Raji (cell line): ENCODE measurements around the gene LGALS3.

Source experiments
- POLR2A ChIP-seq: IDR thresholded peaks from 2 replicates; pipeline ENCODE4 v1.6.1; 2011; ENCODE audit warnings: low read depth, low read length, control low read depth; ENCODE audit not compliant: insufficient read depth

The LGALS3 gene

GRCh38 chr14:55123101-55123500 lies 6.0 kb upstream of the LGALS3 start:
- no peak for TF ChIP-seq POLR2A

GRCh38 chr14:55123852-55124639 lies 5.0 kb upstream of the LGALS3 start:
- TF ChIP-seq POLR2A, result no peak

- no peak for TF ChIP-seq POLR2A
Observed at GRCh38 chr14:55124774-55125386, 4.2 kb upstream of the LGALS3 start.

GRCh38 chr14:55125403-55125802 lies 3.6 kb upstream of the LGALS3 start:
- no peak for TF ChIP-seq POLR2A

- no peak for TF ChIP-seq POLR2A
Observed at GRCh38 chr14:55126034-55126433, 3.0 kb upstream of the LGALS3 start.

- no peak for TF ChIP-seq POLR2A
Observed at GRCh38 chr14:55126932-55127459, 2.1 kb upstream of the LGALS3 start.

GRCh38 chr14:55127460-55127951 lies 1.5 kb upstream of the LGALS3 start:
- TF ChIP-seq POLR2A, result no peak

GRCh38 chr14:55128386-55129085 lies 516 bp upstream of the LGALS3 start:
- TF ChIP-seq POLR2A, result no peak

- no peak for TF ChIP-seq POLR2A
Observed at GRCh38 chr14:55129428-55130195, 560 bp downstream of the LGALS3 start.

- no peak for TF ChIP-seq POLR2A
Observed at GRCh38 chr14:55130196-55130550, 1.1 kb downstream of the LGALS3 start.

GRCh38 chr14:55131370-55132137 lies 2.5 kb downstream of the LGALS3 start:
- no peak for TF ChIP-seq POLR2A

GRCh38 chr14:55133416-55133815 lies 4.4 kb downstream of the LGALS3 start:
- no peak for TF ChIP-seq POLR2A

GRCh38 chr14:55136241-55136640 lies 7.2 kb downstream of the LGALS3 start:
- TF ChIP-seq POLR2A, result no peak
